ENCODE data around the gene MAGI2.

GRCh38 chr7:78563191-78563590 lies 890.3 kb downstream of the MAGI2 start:
- TF ChIP-seq EZH2phosphoT487 (IDR thresholded peaks at IDR 0.05; ENCODE audit: borderline replicate concordance) (no peak), CTCF (conservative IDR thresholded peaks at IDR 0.05; ENCODE audit: low read length) (no peak)

Data from Loucy (cell line).